ENCODE measurements around the gene CWC22.
"Not testable (repeated sequence)": the region's sequence is repeated elsewhere in the genome, so short reads cannot be mapped to it uniquely, and the experiment has no call there.

Gene CWC22

GRCh38 chr2:180003559-180003958, 3.5 kb downstream of the CWC22 start:
- DNase-seq: no peak

GRCh38 chr2:180003073-180003472, 4.0 kb downstream of the CWC22 start:
- DNase-seq: no peak

- no peak for DNase-seq
These were observed 4.8 kb downstream of the CWC22 start for GRCh38 chr2:180002198-180002770.

GRCh38 chr2:180001726-180002125, 5.4 kb downstream of the CWC22 start:
- DNase-seq: no peak

- no peak for DNase-seq
These were observed 6.7 kb downstream of the CWC22 start for GRCh38 chr2:180000434-180000833.

GRCh38 chr2:179999000-179999399, 8.1 kb downstream of the CWC22 start:
- DNase-seq: no peak

GRCh38 chr2:179995741-179996515, 11.2 kb downstream of the CWC22 start:
- DNase-seq: no peak

- no peak for DNase-seq
These were observed 15.8 kb downstream of the CWC22 start for GRCh38 chr2:179991344-179991743.

- DNase-seq: no peak
These were observed 16.3 kb downstream of the CWC22 start for GRCh38 chr2:179990676-179991317.

- no peak for DNase-seq
These were observed 19.2 kb downstream of the CWC22 start for GRCh38 chr2:179987916-179988315.

GRCh38 chr2:179985163-179985820, 21.8 kb downstream of the CWC22 start:
- DNase-seq: no peak

- no peak for DNase-seq
These were observed 23.7 kb downstream of the CWC22 start for GRCh38 chr2:179983250-179983932.

GRCh38 chr2:179981085-179981484, 26.0 kb downstream of the CWC22 start:
- DNase-seq: no peak

- DNase-seq: no peak
These were observed 32.3 kb downstream of the CWC22 start for GRCh38 chr2:179974761-179975160.

GRCh38 chr2:179966778-179967394, 40.2 kb downstream of the CWC22 start:
- no peak for DNase-seq

GRCh38 chr2:179965291-179966258, 41.5 kb downstream of the CWC22 start:
- DNase-seq: no peak

GRCh38 chr2:179963626-179964025, 43.5 kb downstream of the CWC22 start:
- no peak for DNase-seq

GRCh38 chr2:179958251-179958650, 48.8 kb downstream of the CWC22 start:
- DNase-seq: not testable (repeated sequence)

- no peak for DNase-seq
These were observed 53.1 kb downstream of the CWC22 start for GRCh38 chr2:179954026-179954425.

- no peak for DNase-seq
These were observed 53.7 kb downstream of the CWC22 start for GRCh38 chr2:179953359-179953758.
